Skeletal muscle tissue (tissue), 4 donors: ENCODE data around the gene PTHLH. TPM values are rescaled to one million over a fixed set of nuclear protein-coding genes. Genes with fewer than 3 reads are reported as not detected.

Source experiments
- H3K27ac ChIP-seq: one replicate; pipeline ENCODE4 v1.7.0; 2013; ENCODE audit warnings: mild to moderate bottlenecking, low read depth, low read length, inconsistent platforms
- H3K27me3 ChIP-seq, 3 donors: one replicate each; pipeline ENCODE4 v1.7.0; 2013; ENCODE audit warnings: low read length in 3 of 3; ENCODE audit not compliant: control insufficient read depth in 3 of 3, insufficient read depth in 3 of 3
- H3K36me3 ChIP-seq, 3 donors: one replicate each; pipeline ENCODE4 v1.7.0; 2013; ENCODE audit warnings: low read length in 3 of 3; ENCODE audit not compliant: control insufficient read depth in 3 of 3, insufficient read depth in 3 of 3
- H3K4me1 ChIP-seq, 3 donors: one replicate each; pipeline ENCODE4 v1.7.0; 2013; ENCODE audit warnings: low read length in 3 of 3, mild to moderate bottlenecking in 3 of 3; ENCODE audit not compliant: control insufficient read depth in 3 of 3, insufficient read depth in 3 of 3
- H3K4me3 ChIP-seq, 3 donors: one replicate each; pipeline ENCODE4 v1.7.0; 2013; ENCODE audit warnings: low read length in 3 of 3
- H3K9ac ChIP-seq, 3 donors: one replicate each; pipeline ENCODE4 v1.7.0; 2013; ENCODE audit warnings: low read length in 3 of 3, mild to moderate bottlenecking in 3 of 3, moderate library complexity in 2 of 3, low read depth in 1 of 3
- H3K9me3 ChIP-seq, 3 donors: one replicate each; pipeline ENCODE4 v1.7.0; 2013; ENCODE audit warnings: low read length in 3 of 3; ENCODE audit not compliant: control insufficient read depth in 3 of 3
- total RNA-seq: library from RNA; depleted of rRNA; stranded (reverse); fragments of >200 nt; gene quantifications from one replicate; pipeline ENCODE4 v1.2.3, GENCODE V29; 2014
- donor health status: Osteomylitis.

The PTHLH gene
- 0.52 TPM for total RNA-seq

DNA sequence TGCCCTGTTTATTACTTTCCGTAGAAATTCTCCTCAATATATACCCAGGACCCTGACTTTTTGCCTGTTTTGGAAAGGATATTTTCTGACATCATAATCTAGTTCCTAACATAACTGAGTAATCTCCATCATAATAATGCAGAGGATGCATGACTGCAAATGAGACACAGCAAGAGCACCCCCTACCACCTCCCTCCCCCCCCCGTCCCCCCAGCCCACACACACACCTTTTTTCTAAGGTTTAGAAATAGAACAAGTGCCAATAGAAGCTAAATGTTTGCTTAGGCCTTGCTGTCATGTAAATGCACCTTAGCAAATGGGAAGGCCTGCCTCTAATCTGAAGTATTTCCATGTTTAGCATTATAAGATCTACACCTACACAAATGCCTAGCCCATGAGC, at the start of gene PTHLH:
PTHLH (minus strand) TSS at position 13 of the 400 bp plus-strand sequence. CDS start 3,239 bp downstream, outside the sequence.
- H3K27ac ChIP-seq = no peak within 1 kb of the TSS
- H3K9me3 ChIP-seq = no peaks in the 10 kb centered on the region
- no peak within 1 kb of the TSS for H3K9ac ChIP-seq
- peaks cover 18 to 28% (median 23%) of the 10 kb centered on the region in 3 donors for H3K4me1 ChIP-seq
- peaks cover 36 to 61% (median 48%) of the 10 kb centered on the region in 3 donors for H3K27me3 ChIP-seq
- H3K36me3 ChIP-seq = no peaks in the 10 kb centered on the region
- no peak within 1 kb of the TSS for H3K4me3 ChIP-seq

DNA sequence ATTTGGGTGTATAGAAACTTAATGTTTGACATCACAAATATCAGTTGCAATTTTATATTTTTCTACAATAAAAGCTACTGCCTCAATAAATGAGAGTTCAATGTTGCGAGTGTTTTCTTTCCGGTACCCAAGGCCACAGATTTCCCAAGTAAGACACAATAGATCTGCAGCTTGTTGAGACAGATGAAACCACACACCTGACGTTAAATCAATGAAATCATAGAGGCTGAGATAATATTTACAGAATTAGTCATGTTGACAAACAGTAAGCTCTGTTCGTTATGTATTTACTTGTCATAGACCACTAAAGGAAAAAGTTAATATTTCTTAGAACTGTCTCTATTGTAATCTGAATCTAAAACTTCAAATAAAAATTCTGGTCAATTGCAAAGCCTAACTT, 49.2 kb upstream of the PTHLH start:
- no peak overlapping the region for H3K27ac ChIP-seq
- H3K27me3 ChIP-seq = no peaks in the 10 kb centered on the region
- H3K9ac ChIP-seq = no peak overlapping the region
- H3K36me3 ChIP-seq = no peaks in the 10 kb centered on the region
- no peaks in the 10 kb centered on the region for H3K9me3 ChIP-seq
- no peak overlapping the region for H3K4me3 ChIP-seq
- peaks cover 4 to 18% (median 8%) of the 10 kb centered on the region in 3 donors for H3K4me1 ChIP-seq

DNA sequence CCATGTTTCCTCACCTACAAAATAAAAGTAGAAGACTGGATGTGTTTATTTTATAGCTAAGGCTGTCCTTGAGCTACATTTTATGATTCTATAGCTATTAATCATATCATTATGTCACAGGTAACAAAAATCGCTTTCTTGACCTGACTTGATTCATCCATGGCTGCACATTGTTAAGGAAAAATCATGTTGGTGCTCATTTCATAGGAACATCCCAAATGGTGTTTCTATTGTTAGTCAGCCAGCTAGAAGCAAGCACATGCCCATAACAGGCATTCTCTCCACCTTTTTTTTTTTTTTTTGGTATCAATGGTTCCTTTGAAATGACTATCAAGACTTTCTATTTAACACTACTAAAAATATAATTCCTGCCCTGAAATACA, 45.3 kb upstream of the PTHLH start:
- no peak overlapping the region for H3K4me3 ChIP-seq
- no peaks in the 10 kb centered on the region for H3K27me3 ChIP-seq
- no peaks in the 10 kb centered on the region for H3K36me3 ChIP-seq
- H3K9me3 ChIP-seq = no peaks in the 10 kb centered on the region
- H3K9ac ChIP-seq = no peak overlapping the region
- peaks cover 2 to 8% (median 4%) of the 10 kb centered on the region in 3 donors for H3K4me1 ChIP-seq
- no peak overlapping the region for H3K27ac ChIP-seq

DNA sequence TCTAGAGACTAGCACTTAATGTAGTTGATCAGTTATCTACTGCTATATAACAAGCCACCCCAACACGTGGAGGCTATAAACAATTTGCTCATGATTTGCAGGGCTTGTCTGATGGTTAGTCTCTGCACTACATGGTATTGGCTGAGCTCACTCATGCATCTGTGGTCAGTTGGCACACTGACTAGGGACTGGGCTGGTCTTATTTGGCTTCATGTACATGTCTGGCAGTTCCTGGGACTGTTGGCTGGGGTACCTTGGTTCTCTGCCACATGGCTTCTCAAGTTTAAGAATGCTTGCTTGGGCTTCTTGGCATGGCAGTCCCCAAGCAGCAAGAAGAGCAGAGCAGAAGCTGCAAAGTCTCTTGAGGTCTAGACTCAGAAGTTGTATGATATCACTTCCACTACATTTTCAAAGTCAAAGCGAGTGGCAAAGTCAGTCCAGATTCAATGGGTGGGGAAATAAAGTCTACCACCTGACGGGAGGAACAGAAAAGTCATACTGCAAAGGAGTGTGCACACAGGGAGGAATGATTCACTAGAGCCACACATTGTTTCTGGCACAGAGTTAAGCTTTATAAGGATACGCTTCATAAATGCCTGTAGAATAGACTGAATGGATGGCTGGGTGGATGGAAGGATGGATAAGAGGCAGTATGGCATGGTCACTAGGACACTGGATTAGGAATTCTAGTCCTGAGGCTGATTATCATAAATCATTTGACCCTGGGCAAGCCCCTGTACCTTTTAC, 44.8 kb upstream of the PTHLH start:
- Histone ChIP-seq H3K9me3 (no peaks in the 10 kb centered on the region), H3K36me3 (no peaks in the 10 kb centered on the region), H3K4me1 (peaks cover 2 to 8% (median 4%) of the 10 kb centered on the region in 3 donors), H3K9ac (no peak overlapping the region), H3K27me3 (no peaks in the 10 kb centered on the region), H3K27ac (no peak overlapping the region), H3K4me3 (no peak overlapping the region)

DNA sequence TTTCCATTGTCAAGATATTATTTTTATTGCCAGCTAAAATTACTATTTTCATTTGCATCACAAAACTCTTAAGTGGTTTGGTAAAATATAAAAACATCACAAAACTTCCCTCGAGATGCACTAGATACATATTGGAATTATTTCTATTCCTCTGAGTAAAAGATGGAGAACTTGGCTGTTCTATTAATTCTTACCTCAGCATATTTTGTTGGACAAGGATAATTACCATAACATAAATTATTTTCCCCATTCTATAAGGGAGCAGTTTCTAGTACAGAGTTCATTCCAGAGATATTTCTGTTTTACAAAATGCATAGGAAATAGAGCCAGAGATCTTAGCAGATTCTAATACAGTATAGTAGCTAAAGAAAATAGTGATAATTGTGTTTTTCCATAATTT, 42.6 kb upstream of the PTHLH start:
- no peak overlapping the region for H3K27ac ChIP-seq
- H3K27me3 ChIP-seq = no peaks in the 10 kb centered on the region
- H3K36me3 ChIP-seq = no peaks in the 10 kb centered on the region
- no peak overlapping the region for H3K4me3 ChIP-seq
- H3K9me3 ChIP-seq = no peaks in the 10 kb centered on the region
- H3K4me1 ChIP-seq = peaks cover 2 to 8% (median 4%) of the 10 kb centered on the region in 3 donors
- no peak overlapping the region for H3K9ac ChIP-seq

DNA sequence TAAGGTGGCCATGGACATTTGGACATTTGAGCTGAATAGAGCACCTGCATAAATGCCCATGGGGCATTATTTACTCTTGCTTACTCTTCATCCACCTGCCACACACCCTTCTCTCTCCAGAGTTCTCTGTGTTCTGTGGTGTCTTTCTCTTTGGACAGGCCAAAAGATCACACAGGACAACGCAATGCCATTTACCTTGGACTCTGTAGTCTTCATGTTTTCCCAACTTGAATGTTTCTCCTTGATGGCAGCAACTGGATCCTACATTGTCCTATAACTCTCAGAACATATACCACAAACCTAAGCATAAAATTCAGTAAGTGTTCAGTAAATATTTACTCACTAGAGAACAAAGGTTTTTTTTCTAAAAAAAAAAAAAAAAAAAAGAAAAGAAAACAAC, 41.7 kb upstream of the PTHLH start:
- no peak overlapping the region for H3K9ac ChIP-seq
- no peak overlapping the region for H3K4me3 ChIP-seq
- H3K9me3 ChIP-seq = no peaks in the 10 kb centered on the region
- no peak overlapping the region for H3K27ac ChIP-seq
- no peaks in the 10 kb centered on the region for H3K27me3 ChIP-seq
- H3K36me3 ChIP-seq = no peaks in the 10 kb centered on the region
- H3K4me1 ChIP-seq = peaks cover 2 to 8% (median 4%) of the 10 kb centered on the region in 3 donors

DNA sequence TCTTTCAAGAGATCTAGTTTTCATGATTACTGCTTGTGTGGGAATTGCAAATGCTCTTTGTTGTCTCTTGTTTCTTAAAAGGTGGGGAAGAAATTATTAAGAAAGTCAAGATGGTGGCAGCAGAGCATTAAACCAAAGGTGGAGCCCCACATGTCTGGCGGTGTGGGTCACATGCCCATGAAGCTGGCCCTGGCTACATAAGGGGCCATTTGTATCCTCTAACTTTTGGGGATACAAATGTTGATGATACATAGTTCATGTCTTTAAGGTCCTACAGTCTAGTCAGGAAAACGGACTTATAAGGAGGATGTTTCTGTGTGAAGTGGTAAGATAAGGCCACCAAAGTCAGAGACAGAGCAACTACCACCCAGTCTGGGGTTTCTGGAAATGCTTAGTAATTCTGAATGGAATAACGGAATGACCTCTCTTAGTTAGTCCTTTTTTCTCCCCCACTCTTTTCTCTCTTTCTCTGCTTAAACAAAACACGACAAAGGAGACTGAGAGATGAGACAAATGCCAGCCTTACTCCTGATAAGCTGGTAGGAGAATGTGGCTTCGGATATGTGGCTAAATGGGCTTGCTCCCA, 39.9 kb upstream of the PTHLH start:
- Histone ChIP-seq H3K27ac (no peak overlapping the region), H3K4me3 (no peak overlapping the region), H3K9ac (no peak overlapping the region), H3K27me3 (no peaks in the 10 kb centered on the region), H3K36me3 (no peaks in the 10 kb centered on the region), H3K9me3 (no peaks in the 10 kb centered on the region), H3K4me1 (peaks cover under 1 to 6% (median 4%) of the 10 kb centered on the region in 3 donors)

DNA sequence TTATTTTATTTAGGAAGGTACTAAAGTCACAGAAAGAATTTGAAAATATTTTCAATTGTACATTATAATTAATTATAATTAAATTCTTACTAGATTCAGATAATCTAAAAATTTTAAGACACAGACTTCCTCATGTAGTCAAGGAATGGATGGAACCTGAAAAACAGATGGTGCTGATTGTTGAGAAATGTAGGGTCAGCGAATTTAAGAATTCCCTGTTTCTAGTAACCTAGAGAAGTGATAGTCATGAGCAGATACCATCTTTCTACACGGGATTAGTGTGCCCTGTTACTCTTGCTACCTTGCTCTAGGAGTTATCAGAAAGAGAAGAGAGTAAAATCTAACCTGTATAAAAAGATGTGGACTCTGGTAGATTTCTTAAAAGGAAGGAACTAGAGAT, 37.5 kb upstream of the PTHLH start:
- Histone ChIP-seq H3K4me3 (no peak overlapping the region), H3K27ac (no peak overlapping the region), H3K9me3 (no peaks in the 10 kb centered on the region)

DNA sequence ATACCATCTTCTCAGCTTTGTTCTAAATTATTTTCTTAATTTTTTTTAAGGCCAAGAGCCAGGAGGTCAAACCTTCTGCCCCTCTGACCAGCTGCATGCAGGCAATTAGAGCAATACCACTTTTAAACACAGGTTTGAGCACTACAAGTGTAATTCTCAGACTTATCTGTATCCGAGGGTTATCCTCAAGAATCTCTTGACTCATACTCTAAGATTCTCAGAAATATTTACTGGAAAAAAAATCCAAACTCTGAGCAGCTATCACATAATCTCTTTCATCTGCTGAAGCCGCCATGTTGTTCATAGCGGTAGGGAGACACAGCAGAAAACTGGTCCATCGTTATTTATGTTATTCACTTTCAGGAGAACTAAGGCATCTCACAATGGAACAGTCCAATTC, 27.4 kb upstream of the PTHLH start:
- H3K9me3 ChIP-seq = no peaks in the 10 kb centered on the region
- no peaks in the 10 kb centered on the region for H3K4me1 ChIP-seq
- H3K4me3 ChIP-seq = no peak overlapping the region
- no peaks in the 10 kb centered on the region for H3K27me3 ChIP-seq
- no peak overlapping the region for H3K9ac ChIP-seq
- no peak overlapping the region for H3K27ac ChIP-seq
- H3K36me3 ChIP-seq = no peaks in the 10 kb centered on the region

More for the DNA sequence above, 37.5 kb upstream of the PTHLH start:
- Histone ChIP-seq H3K27me3 (no peaks in the 10 kb centered on the region), H3K36me3 (no peaks in the 10 kb centered on the region), H3K4me1 (no peaks in the 10 kb centered on the region), H3K9ac (no peak overlapping the region)

DNA sequence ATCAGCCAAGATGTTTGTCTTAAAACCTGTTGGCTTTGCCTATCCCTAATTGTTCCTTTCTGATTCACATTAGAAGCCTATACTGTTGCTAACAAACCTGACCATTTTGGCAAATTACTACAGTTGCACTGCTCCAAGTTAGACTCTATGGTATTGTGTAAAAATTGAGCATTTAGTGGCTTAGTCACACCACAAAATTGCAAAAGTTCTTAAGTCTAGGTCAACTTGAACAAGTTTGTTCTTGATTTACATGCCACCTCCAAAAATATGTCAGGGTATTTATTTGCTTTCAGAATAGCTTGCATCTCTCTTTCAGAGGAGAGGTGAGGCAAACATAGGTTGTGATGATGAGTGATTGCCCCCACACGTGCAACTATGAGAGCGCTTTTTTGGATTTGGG, 27.0 kb upstream of the PTHLH start:
- H3K9me3 ChIP-seq = no peaks in the 10 kb centered on the region
- no peaks in the 10 kb centered on the region for H3K36me3 ChIP-seq
- H3K27ac ChIP-seq = no peak overlapping the region
- H3K4me3 ChIP-seq = no peak overlapping the region
- H3K27me3 ChIP-seq = no peaks in the 10 kb centered on the region
- H3K4me1 ChIP-seq = no peaks in the 10 kb centered on the region
- no peak overlapping the region for H3K9ac ChIP-seq
